ENCODE results near the gene YBX1.
"Not testable (repeated sequence)": the region's sequence is repeated elsewhere in the genome, so short reads cannot be mapped to it uniquely, and the experiment has no call there.

Gene YBX1

GRCh38 chr1:42681741-42682483, at the start of gene YBX1:
Gene YBX1, plus strand, starts transcription at chr1:42682418. Its CDS starts 148 bp downstream, at chr1:42682566.
- peak; percentile 94 for DNase-seq

- DNase-seq = no peak
Observed at GRCh38 chr1:42639116-42639515, 43.1 kb upstream of the YBX1 start.

- DNase-seq = no peak
Observed at GRCh38 chr1:42646056-42646455, 36.2 kb upstream of the YBX1 start.

GRCh38 chr1:42657201-42657600, 25.0 kb upstream of the YBX1 start:
- DNase-seq = no peak

GRCh38 chr1:42657981-42658876, 24.0 kb upstream of the YBX1 start, which contains the start of gene PPIH:
Gene PPIH, plus strand, starts transcription at chr1:42658423. Its CDS starts 24 bp downstream, at chr1:42658447.
- peak; percentile 94 for DNase-seq

GRCh38 chr1:42658877-42659337, 23.3 kb upstream of the YBX1 start:
- DNase-seq = no peak

GRCh38 chr1:42660907-42661500, 21.2 kb upstream of the YBX1 start:
- DNase-seq = no peak

GRCh38 chr1:42669936-42670335, 12.3 kb upstream of the YBX1 start:
- DNase-seq = no peak

- no peak for DNase-seq
Observed at GRCh38 chr1:42670425-42670824, 11.8 kb upstream of the YBX1 start.

GRCh38 chr1:42674214-42674613, 8.0 kb upstream of the YBX1 start:
- no peak for DNase-seq

- DNase-seq = no peak
Observed at GRCh38 chr1:42674682-42675081, 7.5 kb upstream of the YBX1 start.

GRCh38 chr1:42675467-42675866, 6.8 kb upstream of the YBX1 start:
- DNase-seq = no peak

GRCh38 chr1:42676534-42677087, 5.6 kb upstream of the YBX1 start:
- no peak for DNase-seq

GRCh38 chr1:42679364-42679983, 2.7 kb upstream of the YBX1 start:
- no peak for DNase-seq

GRCh38 chr1:42680055-42680454, 2.2 kb upstream of the YBX1 start:
- DNase-seq = no peak

- no peak for DNase-seq
Observed at GRCh38 chr1:42680921-42681683, 1.1 kb upstream of the YBX1 start.

GRCh38 chr1:42682484-42682738, 193 bp downstream of the YBX1 start:
- DNase-seq = not testable (repeated sequence)

- peak; percentile 62 for DNase-seq
Observed at GRCh38 chr1:42682739-42683531, 717 bp downstream of the YBX1 start.

- no peak for DNase-seq
Observed at GRCh38 chr1:42684139-42684538, 1.9 kb downstream of the YBX1 start.

- no peak for DNase-seq
Observed at GRCh38 chr1:42686418-42686817, 4.2 kb downstream of the YBX1 start.

- no peak for DNase-seq
Observed at GRCh38 chr1:42689912-42690311, 7.7 kb downstream of the YBX1 start.

Measured in stimulated activated CD4-positive, alpha-beta T cell treated with anti-CD3 and anti-CD28 coated beads, Interleukin-12 subunit alpha, Interleukin-12 subunit beta, amount 100 ng/mL, for 4 hours (primary cell).